Uterus (tissue), 2 donors: ENCODE data around the gene IGFALS.

Source experiments
- CTCF ChIP-seq, 4 experiments: fragments of 200-600 bp in 2 of 4; fragments of 450-650 bp in 2 of 4; sonication (generic) in 2 of 4; IDR thresholded peaks; one replicate each; pipeline ENCODE4 v1.5.1; 2016 to 2019; ENCODE audit warnings: antibody characterized with exemption in 4 of 4, mild to moderate bottlenecking in 2 of 4, moderate library complexity in 1 of 4
- POLR2A ChIP-seq, 2 donors: fragments of 450-650 bp; IDR thresholded peaks; one replicate each; pipeline ENCODE4 v1.6.1; 2016; ENCODE audit warnings: antibody characterized with exemption in 2 of 2, mild to moderate bottlenecking in 1 of 2, moderate library complexity in 1 of 2

DNA sequence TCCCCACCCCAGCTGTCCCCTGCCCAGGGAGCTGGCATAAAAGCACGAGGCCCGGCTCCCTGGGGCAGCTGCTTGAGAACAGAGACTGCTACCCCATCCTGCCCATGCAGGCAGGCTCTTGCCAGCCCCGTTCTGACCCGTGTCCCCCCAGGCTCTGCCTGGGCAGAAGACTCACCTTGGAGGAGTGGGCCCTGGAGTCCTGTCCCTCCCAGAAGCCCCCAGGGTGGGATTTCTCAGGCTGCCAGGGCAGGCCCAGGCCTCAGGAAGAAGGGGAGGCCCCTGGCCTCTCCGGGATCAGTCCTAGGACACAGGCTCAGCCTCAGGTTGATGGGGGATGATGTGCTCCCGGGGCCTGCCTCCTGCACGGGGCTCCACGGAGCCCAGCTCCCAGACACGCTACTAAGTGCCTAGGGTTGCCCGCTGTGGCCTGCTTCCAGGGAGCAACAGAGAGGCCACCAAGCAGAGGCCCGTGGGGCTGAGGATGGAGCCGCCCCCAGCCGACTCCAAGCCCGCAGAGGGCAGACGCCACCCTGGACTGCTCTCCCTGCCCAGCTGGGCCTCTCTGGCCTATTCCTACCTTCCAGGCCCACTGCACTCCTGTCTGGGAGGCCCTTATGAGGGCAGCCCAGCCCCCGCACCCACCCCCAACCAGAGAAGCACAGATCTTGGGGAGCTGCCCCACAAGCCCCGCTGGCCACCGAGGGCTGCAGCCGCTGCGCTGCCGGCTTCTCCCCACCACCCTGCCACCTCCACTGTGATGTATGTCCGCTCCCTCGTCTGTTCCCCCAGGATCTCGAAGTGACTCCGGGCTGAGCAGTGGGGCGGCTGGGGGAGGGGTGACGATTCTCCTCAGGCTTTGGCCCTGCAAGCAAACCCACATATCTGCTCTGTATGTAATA is 23.9 kb downstream of the IGFALS start:
- TF ChIP-seq POLR2A (IDR thresholded peaks at IDR 0.05) (no peak), CTCF (IDR thresholded peaks at IDR 0.05) (no peak)
